GM21390 (cell line): Measurements from ENCODE around the gene OOSP4A.
"Not testable (repeated sequence)": the region's sequence is repeated elsewhere in the genome, so short reads cannot be mapped to it uniquely, and the experiment has no call there.

Experiments
- ATAC-seq: cut with Tn5 transposase; IDR thresholded peaks from one replicate; pipeline ENCODE4 v1.9.1; 2021; ENCODE audit not compliant: unreplicated experiment

The OOSP4A gene

DNA sequence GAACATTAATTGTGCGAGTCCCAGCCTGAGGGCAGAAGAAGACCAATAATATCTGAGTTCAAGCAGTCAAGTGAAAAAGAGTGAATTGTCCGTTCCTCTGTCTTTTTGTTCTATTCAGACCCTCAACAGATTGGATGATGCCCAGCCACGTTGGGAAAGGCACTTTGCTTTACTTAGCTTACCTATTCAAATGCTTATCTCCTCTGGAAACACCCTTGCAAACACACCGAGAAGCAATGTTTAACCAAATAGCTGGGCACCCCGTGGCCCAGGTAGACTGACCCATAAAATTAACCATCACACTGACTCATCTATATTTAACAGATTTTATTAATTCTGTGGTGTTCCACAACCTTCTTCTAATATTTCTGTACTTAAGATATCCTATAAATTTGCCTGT is 9.3 kb downstream of the OOSP4A start:
- no peak for ATAC-seq

DNA sequence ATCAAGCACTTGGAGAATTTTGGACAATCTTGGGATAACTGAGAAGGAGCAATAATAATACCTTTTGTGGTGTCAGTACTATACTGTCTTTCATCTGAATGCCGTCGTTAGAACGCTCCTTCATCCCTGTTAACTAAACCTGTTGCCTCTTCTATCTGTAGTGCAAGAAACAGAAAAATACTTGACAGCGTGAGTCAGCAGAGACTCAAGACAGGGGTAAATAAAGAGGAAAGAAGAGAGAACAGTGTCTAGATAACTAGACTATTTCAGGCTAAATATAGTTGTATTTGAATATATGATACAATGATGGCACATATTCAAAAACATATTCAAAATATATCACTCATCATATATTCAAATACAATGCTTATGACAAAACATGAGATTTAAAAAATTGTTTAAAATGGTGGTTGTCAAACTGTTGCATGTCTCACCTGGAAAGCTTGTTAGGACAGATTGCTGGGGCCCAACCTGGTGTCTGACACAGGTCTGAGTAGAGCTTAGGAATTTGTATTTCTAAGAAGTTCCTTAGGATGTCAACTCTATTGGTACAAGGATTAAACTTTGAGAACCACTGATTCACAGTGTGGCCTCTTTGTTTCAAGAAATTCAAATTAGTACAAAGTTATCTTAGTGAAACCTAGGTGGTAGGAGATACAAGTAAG is 17.4 kb downstream of the OOSP4A start:
- ATAC-seq: no peak

DNA sequence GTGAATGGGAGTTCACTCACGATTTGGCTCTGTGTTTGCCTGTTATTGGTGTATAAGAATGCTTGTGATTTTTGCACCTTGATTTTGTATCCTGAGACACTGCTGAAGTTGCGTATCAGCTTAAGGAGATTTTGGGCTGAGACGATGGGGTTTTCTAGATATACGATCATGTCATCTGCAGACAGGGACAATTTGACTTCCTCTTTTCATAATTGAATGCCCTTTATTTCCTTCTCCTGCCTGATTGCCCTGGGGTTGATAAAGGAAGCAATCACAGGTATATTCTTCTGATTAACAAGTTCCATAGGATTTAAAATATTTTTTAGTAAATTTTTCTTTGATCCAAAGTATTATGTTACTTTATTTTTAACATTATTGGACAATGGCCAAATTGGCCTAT is 18.2 kb downstream of the OOSP4A start:
- not testable (repeated sequence) for ATAC-seq

DNA sequence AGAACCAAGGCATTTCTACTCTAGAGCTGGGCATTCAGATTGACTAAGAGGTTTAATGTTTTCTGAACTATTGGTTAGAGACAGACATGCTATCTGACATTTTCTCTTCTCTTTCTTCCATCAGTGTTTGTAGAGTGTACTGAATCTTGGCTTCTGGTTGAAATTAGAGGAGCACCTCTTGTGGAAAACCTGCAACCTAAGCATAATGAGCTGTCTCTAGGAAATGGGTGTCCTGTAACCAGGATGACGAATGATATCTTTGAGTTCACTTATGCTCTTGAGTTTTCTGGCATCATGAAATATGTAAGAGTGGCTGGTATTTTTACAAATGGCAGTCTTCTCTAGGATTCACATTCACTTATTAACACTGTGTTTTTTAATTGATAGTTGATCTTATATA is 19.4 kb downstream of the OOSP4A start:
- ATAC-seq: no peak

DNA sequence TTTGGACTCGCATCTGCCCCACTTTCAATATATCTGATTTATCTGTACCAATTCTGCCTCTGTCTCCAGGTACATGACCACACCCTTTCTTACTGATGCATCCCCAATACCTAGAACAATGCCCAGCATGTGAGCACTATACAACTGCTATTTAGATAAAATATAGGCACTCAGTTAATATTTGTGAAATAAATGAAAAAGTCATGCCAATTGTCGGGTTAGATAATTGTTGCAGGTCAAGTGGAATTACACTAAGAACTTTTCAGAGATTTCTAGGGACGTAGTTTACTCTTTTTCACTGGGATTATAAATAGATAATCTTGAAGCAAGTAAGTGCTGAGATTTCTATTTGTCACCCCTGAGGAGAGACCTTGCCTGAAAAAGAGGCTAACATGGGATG is 20.5 kb downstream of the OOSP4A start:
- no peak for ATAC-seq

DNA sequence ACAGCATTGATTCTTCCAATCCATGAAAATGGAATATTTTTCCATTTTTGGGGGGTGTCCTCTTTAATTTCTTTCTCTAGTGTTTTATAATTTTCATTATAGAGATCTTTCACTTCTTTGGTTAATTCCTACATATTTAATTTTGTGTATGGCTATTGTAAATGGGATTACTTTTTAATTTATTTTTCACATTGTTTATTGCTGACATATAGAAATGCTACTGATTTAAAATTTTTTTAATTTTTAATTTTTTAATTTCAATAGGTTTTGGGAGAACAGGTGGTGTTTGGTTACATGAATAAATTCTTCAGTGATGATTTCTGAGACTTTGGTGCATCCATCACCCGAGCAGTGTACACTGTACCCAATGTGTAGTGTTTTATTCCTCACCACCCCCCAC is 26.6 kb downstream of the OOSP4A start:
- no peak for ATAC-seq

DNA sequence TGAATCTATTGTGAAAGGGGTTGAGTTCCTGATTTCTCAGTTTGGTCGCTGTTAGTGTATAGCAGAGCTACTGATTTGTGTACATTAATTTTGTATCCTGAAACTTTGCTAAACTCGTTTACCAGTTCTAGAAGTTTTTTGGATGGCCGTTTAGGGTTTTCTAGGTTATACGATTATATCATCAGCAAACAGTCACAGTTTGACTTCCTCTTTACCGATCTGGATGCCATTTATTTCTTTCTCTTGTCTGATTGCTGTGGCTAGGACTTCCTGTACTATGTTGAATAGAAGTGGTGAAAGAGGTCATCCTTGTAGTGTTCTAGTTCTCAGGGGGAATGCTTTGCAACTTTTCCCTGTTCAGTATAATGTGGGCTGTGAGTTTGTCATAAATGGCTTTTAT is 28.6 kb downstream of the OOSP4A start:
- ATAC-seq: no peak

DNA sequence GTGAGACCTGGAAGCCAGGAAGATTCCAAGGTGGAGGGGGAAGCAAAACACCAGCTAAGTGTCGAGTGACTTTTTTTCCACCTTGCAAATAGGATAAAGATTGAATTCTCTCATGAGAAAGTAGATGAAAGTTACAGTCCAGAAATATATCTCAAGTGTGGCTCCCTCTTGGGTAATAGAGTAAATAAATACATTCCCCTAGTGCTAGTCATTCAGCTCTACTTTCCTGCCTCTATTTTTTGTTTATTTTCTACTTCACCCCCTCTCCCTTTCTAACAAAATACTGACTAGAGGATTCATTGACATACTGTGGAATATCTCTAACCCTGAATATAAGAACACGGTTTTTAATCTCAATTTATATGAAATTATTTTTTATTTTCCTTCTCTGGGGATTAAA is 34.0 kb downstream of the OOSP4A start:
- no peak for ATAC-seq

DNA sequence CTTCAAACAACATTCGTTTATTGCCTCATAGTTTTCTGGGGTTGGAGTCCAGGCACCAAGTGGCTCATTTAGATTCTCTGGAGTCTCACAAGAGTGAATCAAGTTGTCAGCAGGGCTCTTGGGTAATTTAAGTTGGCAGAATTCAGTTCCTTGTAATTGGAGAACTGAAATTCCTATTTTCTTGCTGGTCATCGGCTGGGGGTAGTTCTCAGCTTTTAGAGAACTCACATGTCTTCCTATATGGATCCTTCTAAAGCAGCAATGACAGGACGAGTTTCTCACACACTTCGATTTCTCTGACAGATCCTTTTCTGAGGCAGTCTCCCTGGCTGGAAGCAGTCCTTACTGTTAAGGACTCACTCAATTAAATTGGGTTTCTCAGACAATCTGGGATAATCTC is 35.9 kb downstream of the OOSP4A start:
- no peak for ATAC-seq

DNA sequence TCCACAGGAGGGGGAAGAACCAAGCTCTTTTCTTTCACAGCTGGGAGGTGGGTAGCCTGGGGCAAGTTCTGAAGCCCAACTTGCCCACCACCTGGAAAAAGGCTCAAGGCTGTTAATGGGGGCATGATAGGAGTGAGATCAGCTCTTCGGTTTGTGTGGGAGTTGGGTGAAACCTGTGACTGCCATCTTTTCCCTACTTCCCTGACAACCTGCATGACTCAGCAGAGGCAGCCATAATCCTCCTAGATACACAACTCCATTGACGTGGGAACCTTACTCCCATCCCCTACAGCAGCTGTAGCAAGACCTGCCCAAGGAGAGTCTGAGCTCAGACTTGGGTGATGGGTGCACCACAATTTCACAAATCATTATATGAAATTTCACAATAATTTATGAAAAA is 39.9 kb downstream of the OOSP4A start:
- ATAC-seq: no peak

DNA sequence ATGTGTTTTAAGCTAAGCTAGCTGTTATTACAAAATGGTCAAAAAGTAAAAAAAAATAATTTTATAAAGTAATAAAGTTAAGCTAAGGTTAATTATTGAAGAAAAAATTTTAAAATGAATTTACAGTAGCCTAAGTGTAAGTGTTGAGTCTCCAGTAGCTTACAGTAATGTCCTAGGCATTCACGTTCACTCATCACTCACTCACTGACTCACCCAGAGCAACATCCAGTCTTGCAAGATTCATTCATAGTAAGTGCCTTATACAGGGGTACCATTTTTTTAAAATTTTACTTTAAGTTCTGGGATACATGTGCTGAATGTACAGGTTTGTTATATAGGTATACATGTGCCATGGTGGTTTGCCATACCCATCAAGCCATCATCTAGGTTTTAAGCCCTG is 41.5 kb downstream of the OOSP4A start:
- ATAC-seq: no peak

DNA sequence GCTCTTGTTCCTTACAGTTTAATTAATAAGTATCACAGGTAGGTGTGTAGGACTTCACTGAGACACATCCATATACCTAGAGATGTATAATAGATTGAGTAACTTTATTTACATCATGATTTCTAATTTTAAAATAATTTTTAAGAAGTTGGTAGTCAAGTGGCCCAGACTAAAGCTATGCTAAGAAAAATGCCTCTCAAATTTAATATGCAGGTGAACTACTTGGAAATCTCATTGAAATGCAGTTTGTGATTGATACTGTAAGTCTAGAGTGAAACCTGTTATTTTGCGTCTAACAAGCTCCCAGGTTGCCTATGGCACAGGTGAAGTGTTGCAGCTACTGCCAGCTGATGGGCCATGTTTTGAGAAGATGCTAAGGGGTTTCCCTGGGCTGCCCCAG is 53.0 kb downstream of the OOSP4A start, which contains the start of gene OOSP4B:
Gene OOSP4B (plus strand): TSS at position 301 of the 400 bp plus-strand sequence.
- ATAC-seq: no peak

DNA sequence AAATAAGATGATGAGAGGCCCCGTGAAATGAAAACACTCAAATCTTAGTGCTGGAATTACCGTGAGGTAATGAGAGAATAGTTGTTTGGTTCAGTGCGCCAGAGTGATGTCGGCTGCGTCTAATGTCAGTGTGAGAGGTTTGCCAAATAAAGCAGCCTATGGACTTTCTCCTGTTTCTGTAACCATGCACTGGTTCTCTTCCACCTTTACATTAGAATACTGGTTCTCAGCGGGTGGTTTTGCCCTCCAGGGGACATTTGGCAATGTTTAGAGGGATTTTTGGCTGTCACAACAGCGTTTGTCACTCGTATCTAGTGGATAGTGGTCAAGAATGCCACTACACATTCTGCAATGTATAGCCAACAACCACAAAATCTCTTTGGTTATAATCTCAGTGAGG is 54.2 kb downstream of the OOSP4A start:
- no peak for ATAC-seq
